Neural cell (in vitro differentiated cells): ENCODE data around the gene ALKBH3. TPM values are rescaled to one million over a fixed set of nuclear protein-coding genes. Genes with fewer than 3 reads are reported as not detected.

Experiments
- H2AFZ ChIP-seq: fragments of 200-600, 300-800 bp; sonication (generic), shearing (Covaris generic); 2 replicates; pipeline ENCODE4 v1.6.0; 2014; ENCODE audit warnings: low read depth, mild to moderate bottlenecking, antibody characterized with exemption, low read length, moderate library complexity
- H3F3A ChIP-seq: fragments of 200-600 bp; shearing (Covaris generic); 2 replicates; pipeline ENCODE4 v1.6.1; 2016; ENCODE audit warnings: mild to moderate bottlenecking, moderate library complexity, mixed read lengths, antibody characterized with exemption, low read length; ENCODE audit not compliant: insufficient read depth, poor library complexity, severe bottlenecking
- H3K27ac ChIP-seq: fragments of 200-600, 300-800 bp; sonication (generic), shearing (Covaris generic); 2 replicates; pipeline ENCODE4 v1.5.1; 2014; ENCODE audit warnings: mild to moderate bottlenecking, low read length, moderate library complexity
- H3K27me3 ChIP-seq: fragments of 300-800, 200-600 bp; sonication (generic), shearing (Covaris generic); 2 replicates; pipeline ENCODE4 v1.6.0; 2014; ENCODE audit warnings: mild to moderate bottlenecking, low read depth, low read length, moderate library complexity; ENCODE audit not compliant: insufficient read depth
- H3K36me3 ChIP-seq: fragments of 300-800, 200-600 bp; sonication (generic), shearing (Covaris generic); 2 replicates; pipeline ENCODE4 v1.5.1; 2014; ENCODE audit warnings: mild to moderate bottlenecking, antibody characterized with exemption, low read length, moderate library complexity; ENCODE audit not compliant: insufficient read depth
- H3K4me2 ChIP-seq: fragments of 300-800, 200-600 bp; sonication (generic), shearing (Covaris generic); 2 replicates; pipeline ENCODE4 v1.6.0; 2014; ENCODE audit warnings: mild to moderate bottlenecking, low read length
- H3K4me3 ChIP-seq: fragments of 300-800, 200-600 bp; sonication (generic), shearing (Covaris generic); 2 replicates; pipeline ENCODE4 v1.5.1; 2014; ENCODE audit warnings: mild to moderate bottlenecking, low read length, moderate library complexity
- H3K79me2 ChIP-seq: fragments of 200-600 bp; shearing (Covaris generic); replicated peaks from 2 replicates; pipeline ENCODE4 v1.6.0; 2014; ENCODE audit warnings: mild to moderate bottlenecking, low read length, moderate library complexity; ENCODE audit not compliant: insufficient read depth
- H3K9ac ChIP-seq: fragments of 300-800, 200-600 bp; sonication (generic), shearing (Covaris generic); 2 replicates; pipeline ENCODE4 v1.6.1; 2016; ENCODE audit warnings: mild to moderate bottlenecking, low read length, mixed read lengths
- H3K9me2 ChIP-seq: fragments of 200-600 bp; shearing (Covaris generic); 2 replicates; pipeline ENCODE4 v1.6.1; 2016; ENCODE audit warnings: mild to moderate bottlenecking, low read length, mixed read lengths; ENCODE audit not compliant: insufficient read depth
- H3K9me3 ChIP-seq: fragments of 200-600, 300-800 bp; sonication (generic), shearing (Covaris generic); 2 replicates; pipeline ENCODE4 v1.6.1; 2016; ENCODE audit warnings: mild to moderate bottlenecking, mixed run types, low read length, moderate library complexity, mixed read lengths
- H4K20me1 ChIP-seq: fragments of 200-600 bp; shearing (Covaris generic); 2 replicates; pipeline ENCODE4 v1.6.1; 2016; ENCODE audit warnings: mild to moderate bottlenecking, mixed run types; ENCODE audit not compliant: insufficient read depth
- EP300 ChIP-seq: fragments of 450-650 bp; conservative IDR thresholded peaks from 2 replicates; pipeline ENCODE4 v1.6.1; 2014; ENCODE audit warnings: antibody characterized with exemption, mild to moderate bottlenecking, moderate library complexity; ENCODE audit not compliant: poor library complexity, severe bottlenecking
- MXI1 ChIP-seq: fragments of 450-650 bp; conservative IDR thresholded peaks from 2 replicates; pipeline ENCODE4 v1.6.1; 2014; ENCODE audit warnings: antibody characterized with exemption, mild to moderate bottlenecking; ENCODE audit not compliant: poor library complexity, severe bottlenecking
- POLR2AphosphoS5 ChIP-seq: IDR thresholded peaks from 2 replicates; pipeline ENCODE4 v1.6.1; 2012
- RAD21 ChIP-seq: fragments of 450-650 bp; conservative IDR thresholded peaks from 2 replicates; pipeline ENCODE4 v1.6.1; 2014; ENCODE audit warnings: antibody characterized with exemption, mild to moderate bottlenecking, moderate library complexity
- SMC3 ChIP-seq: fragments of 450-650 bp; conservative IDR thresholded peaks from 2 replicates; pipeline ENCODE4 v1.6.1; 2014; ENCODE audit warnings: antibody characterized with exemption, mild to moderate bottlenecking, moderate library complexity; ENCODE audit not compliant: poor library complexity
- TAF1 ChIP-seq: IDR thresholded peaks from 2 replicates; pipeline ENCODE4 v1.6.1; 2012; ENCODE audit warnings: low read depth
- polyA plus RNA-seq: library from polyadenylated mRNA; depleted of rRNA; stranded (reverse); fragments of >200 nt; gene quantifications from 2 replicates; pipeline ENCODE4 v1.2.3, GENCODE V29; 2014
- TF ChIP-seq, protein P1 (sequence below): fragments of 450-650 bp; IDR thresholded peaks from 2 replicates; pipeline ENCODE4 v1.5.1; 2014; ENCODE audit warnings: antibody characterized with exemption, mild to moderate bottlenecking, moderate library complexity; ENCODE audit not compliant: poor library complexity, severe bottlenecking
- TF ChIP-seq, protein P2 (sequence below): IDR thresholded peaks from 2 replicates; pipeline ENCODE4 v1.6.1; 2012; ENCODE audit warnings: borderline replicate concordance

The ALKBH3 gene
- polyA plus RNA-seq, 1 donor from 2014 or later: 27.0 TPM

DNA sequence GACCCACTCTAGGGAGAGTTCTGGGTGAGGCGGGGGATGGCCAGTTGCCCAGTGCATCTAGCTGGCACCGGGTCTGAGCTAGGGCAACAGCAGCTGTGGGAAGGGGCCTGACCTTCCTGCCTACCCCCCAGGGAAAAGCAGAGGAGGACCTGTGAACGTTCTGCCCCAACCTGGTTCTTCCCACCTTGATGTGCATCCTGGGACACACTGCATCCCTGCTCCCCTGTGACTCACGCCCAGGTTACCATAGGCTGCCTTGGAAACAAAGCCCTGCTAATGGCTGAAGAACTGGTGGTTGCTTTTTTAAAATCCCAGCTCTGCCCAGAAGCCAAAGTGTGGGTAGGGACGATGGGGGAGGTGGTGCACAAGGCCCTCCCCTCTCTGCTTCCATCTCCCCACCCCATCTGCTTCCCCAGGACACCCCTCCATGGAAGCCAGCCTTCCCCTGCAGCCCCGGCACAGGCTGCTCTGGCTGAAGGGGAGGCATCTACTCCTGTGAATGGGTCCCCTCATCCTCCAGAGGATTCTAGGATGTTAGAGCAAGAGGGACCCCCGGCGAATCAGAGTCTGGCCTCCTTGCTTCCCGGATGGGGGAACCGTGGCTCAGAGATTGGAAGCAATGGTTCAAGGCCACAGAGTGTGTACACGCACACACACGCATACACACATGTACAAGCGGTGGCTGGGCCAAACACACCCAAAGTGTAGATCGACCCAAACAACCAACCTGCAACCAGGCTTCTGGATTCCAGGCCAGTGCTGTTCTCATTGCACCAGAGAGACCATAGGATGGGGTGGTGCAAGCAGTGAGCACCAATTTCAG, 54.2 kb downstream of the ALKBH3 start:
- H3F3A ChIP-seq: no peaks in the 10 kb centered on the region
- no peaks in the 10 kb centered on the region for H3K36me3 ChIP-seq
- peak overlapping the region; percentile 22 for H3K4me2 ChIP-seq
- no peaks in the 10 kb centered on the region for H3K9me2 ChIP-seq
- peak overlapping the region; percentile 78 for H3K9ac ChIP-seq
- TF ChIP-seq SMC3 (no peak), TAF1 (no peak), RAD21 (no peak)
- TF ChIP-seq, protein P1, sequence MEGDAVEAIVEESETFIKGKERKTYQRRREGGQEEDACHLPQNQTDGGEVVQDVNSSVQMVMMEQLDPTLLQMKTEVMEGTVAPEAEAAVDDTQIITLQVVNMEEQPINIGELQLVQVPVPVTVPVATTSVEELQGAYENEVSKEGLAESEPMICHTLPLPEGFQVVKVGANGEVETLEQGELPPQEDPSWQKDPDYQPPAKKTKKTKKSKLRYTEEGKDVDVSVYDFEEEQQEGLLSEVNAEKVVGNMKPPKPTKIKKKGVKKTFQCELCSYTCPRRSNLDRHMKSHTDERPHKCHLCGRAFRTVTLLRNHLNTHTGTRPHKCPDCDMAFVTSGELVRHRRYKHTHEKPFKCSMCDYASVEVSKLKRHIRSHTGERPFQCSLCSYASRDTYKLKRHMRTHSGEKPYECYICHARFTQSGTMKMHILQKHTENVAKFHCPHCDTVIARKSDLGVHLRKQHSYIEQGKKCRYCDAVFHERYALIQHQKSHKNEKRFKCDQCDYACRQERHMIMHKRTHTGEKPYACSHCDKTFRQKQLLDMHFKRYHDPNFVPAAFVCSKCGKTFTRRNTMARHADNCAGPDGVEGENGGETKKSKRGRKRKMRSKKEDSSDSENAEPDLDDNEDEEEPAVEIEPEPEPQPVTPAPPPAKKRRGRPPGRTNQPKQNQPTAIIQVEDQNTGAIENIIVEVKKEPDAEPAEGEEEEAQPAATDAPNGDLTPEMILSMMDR: no peak
- TF ChIP-seq, protein P2, sequence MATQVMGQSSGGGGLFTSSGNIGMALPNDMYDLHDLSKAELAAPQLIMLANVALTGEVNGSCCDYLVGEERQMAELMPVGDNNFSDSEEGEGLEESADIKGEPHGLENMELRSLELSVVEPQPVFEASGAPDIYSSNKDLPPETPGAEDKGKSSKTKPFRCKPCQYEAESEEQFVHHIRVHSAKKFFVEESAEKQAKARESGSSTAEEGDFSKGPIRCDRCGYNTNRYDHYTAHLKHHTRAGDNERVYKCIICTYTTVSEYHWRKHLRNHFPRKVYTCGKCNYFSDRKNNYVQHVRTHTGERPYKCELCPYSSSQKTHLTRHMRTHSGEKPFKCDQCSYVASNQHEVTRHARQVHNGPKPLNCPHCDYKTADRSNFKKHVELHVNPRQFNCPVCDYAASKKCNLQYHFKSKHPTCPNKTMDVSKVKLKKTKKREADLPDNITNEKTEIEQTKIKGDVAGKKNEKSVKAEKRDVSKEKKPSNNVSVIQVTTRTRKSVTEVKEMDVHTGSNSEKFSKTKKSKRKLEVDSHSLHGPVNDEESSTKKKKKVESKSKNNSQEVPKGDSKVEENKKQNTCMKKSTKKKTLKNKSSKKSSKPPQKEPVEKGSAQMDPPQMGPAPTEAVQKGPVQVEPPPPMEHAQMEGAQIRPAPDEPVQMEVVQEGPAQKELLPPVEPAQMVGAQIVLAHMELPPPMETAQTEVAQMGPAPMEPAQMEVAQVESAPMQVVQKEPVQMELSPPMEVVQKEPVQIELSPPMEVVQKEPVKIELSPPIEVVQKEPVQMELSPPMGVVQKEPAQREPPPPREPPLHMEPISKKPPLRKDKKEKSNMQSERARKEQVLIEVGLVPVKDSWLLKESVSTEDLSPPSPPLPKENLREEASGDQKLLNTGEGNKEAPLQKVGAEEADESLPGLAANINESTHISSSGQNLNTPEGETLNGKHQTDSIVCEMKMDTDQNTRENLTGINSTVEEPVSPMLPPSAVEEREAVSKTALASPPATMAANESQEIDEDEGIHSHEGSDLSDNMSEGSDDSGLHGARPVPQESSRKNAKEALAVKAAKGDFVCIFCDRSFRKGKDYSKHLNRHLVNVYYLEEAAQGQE: no peak
- no peaks in the 10 kb centered on the region for H3K79me2 ChIP-seq
- H3K4me3 ChIP-seq: peak overlapping the region; percentile 53
- no peak overlapping the region for H2AFZ ChIP-seq
- no peaks in the 10 kb centered on the region for H3K9me3 ChIP-seq
- no peaks in the 10 kb centered on the region for H3K27me3 ChIP-seq
- peak overlapping the region; percentile 97 for H3K27ac ChIP-seq
- H4K20me1 ChIP-seq: no peaks in the 10 kb centered on the region

DNA sequence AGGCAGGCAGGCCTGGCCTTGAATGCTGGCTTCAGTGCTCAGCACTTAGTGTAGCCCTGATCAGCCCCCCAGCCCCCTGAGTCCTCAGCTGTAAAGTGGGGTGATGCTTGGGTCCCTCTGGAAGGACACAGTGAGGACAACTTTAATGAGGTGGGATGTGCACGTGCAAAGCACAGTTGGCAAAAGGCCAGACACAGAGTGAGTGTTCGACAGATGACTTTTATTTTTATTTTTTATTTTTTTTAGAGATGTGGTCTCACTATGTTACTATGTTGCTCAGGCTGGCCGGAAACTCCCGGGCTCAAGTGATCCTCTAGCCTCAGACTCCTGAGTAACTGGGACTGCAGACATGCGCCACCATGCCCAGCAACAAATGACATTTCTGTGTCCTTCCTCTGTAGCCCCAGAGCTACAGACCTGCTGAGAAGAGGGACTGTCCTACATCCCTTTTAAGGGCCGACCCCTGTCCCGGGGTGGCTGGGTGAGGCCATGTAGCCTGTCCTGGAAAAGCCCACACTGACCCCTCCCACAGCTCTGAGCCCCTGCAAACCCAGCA, 54.9 kb downstream of the ALKBH3 start:
- no peak for TF ChIP-seq POLR2AphosphoS5
- TF ChIP-seq, protein P2: no peak
- no peak for TF ChIP-seq TAF1
- TF ChIP-seq MXI1: no peak
- TF ChIP-seq EP300: no peak
- TF ChIP-seq RAD21: no peak
- no peak overlapping the region for H2AFZ ChIP-seq
- peak overlapping the region; percentile 78 for H3K9ac ChIP-seq
- peak overlapping the region; percentile 97 for H3K27ac ChIP-seq
- H3K27me3 ChIP-seq: no peaks in the 10 kb centered on the region
- no peaks in the 10 kb centered on the region for H3K9me2 ChIP-seq
- H3K4me3 ChIP-seq: peak overlapping the region; percentile 53
- no peaks in the 10 kb centered on the region for H3K36me3 ChIP-seq
- H3K79me2 ChIP-seq: no peaks in the 10 kb centered on the region
- no peaks in the 10 kb centered on the region for H3K9me3 ChIP-seq
- no peaks in the 10 kb centered on the region for H4K20me1 ChIP-seq
- no peak overlapping the region for H3K4me2 ChIP-seq
- H3F3A ChIP-seq: no peaks in the 10 kb centered on the region
